A549 treated with ZK216348 at 1 μM for 4 hours (cell line): ENCODE results near the gene MEOX2. TPM values are rescaled to one million over a fixed set of nuclear protein-coding genes. Genes with fewer than 3 reads are reported as not detected.

Experiments
- total RNA-seq: library from RNA; stranded (reverse); fragments of 200-300 nt; extraction: Qiagen RNA extraction; gene quantifications from 5 replicates; pipeline ENCODE4 v1.2.3, GENCODE V29; 2022; ENCODE audit warnings: low read depth

MEOX2 gene
- total RNA-seq: not detected in 5 replicates

DNA sequence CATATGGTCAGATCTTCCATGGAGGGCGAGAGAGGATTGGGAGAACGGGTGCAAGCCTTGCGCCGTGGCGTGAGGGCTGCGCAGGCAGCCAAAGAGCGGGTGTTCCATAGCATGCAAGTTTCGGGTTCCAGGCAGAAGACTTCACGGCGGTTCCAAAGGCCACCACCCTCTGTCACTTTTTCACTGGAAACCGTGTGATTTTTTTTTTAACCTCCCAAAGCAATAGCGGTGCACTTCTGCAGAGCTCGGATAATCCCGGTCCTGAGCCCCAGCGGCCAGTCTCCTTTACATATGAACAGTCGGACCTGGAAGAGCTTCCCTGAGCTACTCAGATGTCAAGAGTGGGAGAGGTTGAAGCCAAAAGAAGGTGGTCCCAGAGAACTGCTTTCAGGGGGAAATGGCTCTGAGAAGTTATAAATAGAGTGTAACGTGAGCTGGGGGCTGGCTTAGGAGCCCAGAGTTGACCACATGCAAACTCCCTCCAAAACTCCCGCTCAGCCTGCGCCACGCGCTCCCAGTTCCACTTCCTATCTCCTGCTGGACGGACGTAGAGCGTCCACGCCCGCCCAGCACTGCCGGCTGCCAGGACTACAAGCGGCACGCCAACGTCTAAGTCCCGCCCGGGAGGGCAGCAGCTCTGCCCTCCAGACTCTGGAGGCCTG lies at the start of gene MEOX2:
MEOX2 (minus strand) TSS at position 389 of the 662 bp plus-strand sequence; CDS start at position 108, 281 bp downstream.

DNA sequence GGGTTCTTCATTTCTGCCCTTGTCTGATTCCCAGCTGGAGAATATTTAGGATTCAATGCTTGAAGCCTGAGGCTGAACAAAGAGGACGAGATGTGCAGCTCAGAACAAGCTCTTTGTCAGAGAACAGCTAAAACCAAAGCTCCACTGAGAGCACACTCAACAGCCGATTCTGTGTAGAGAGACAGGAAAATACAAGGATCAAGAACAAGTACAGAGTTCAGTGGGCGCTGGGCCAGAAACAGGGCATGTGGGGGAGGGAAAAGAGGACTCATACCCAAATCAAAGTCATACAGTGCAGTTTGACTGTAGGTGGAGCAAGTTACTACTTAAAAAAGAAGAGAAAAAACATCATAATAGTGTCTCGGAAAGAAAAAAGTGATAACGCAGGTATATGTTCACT lies 124.6 kb downstream of the MEOX2 start, which contains the start of gene AGMO:
AGMO (minus strand) TSS at position 181 of the 400 bp plus-strand sequence.

Other genes starting within 250 kb of the MEOX2 start
- gene AGMO, start 124.7 kb downstream of the MEOX2 start, total RNA-seq: 0.50 to 1.1 TPM (median 0.89 TPM) in 5 replicates